IMR-90 (cell line): ENCODE data around the gene IL21R. TPM values are rescaled to one million over a fixed set of nuclear protein-coding genes. Genes with fewer than 3 reads are reported as not detected.

Experiments used
- ATAC-seq: fragments of 200-7000 bp; cut with Tn5 transposase; 2 replicates; pipeline ENCODE4 v1.9.1; 2020; ENCODE audit warnings: low read depth, mild to moderate bottlenecking, moderate library complexity
- BruUV-seq: library from RNA; stranded (reverse); fragments of 400-500 nt; replicated peaks from 2 replicates; lab custom pipeline; 2021; lab: Mats Ljungman, UMichigan
- CTCF ChIA-PET: fragments of 300-600 bp; formaldehyde crosslinking; extraction: SDS; loops from one replicate; lab custom pipeline; 2021; ENCODE audit warnings: antibody characterized with exemption; lab: Yijun Ruan, JAX
- POLR2A ChIA-PET: fragments of 300-600 bp; sonication (Branson Sonifier 250); formaldehyde crosslinking; loops from one replicate; lab custom pipeline; 2022; ENCODE audit warnings: antibody characterized with exemption; ENCODE audit not compliant: unreplicated experiment; lab: Charles Lee
- DNase-seq: peaks from one replicate; pipeline ENCODE4 v3.0.0; 2013
- H2AFZ ChIP-seq: replicated peaks from 2 replicates; pipeline ENCODE3; 2013; ENCODE audit warnings: low read length, mild to moderate bottlenecking; ENCODE audit not compliant: poor library complexity
- H2AK5ac ChIP-seq: 2 replicates; pipeline ENCODE4 v1.6.1; 2013; ENCODE audit warnings: low read depth, low read length, inconsistent platforms
- H2AK9ac ChIP-seq: replicated peaks from 2 replicates; pipeline ENCODE3; 2013; ENCODE audit warnings: mild to moderate bottlenecking, low read depth, low read length, moderate library complexity; ENCODE audit not compliant: poor library complexity
- H2BK120ac ChIP-seq: 2 replicates; pipeline ENCODE4 v1.6.1; 2013; ENCODE audit warnings: low read depth, low read length, inconsistent platforms
- H2BK15ac ChIP-seq: 3 replicates; pipeline ENCODE4 v1.6.1; 2013; ENCODE audit warnings: low read depth, low read length, inconsistent platforms
- H2BK20ac ChIP-seq: 2 replicates; pipeline ENCODE4 v1.6.1; 2013; ENCODE audit warnings: low read depth, mild to moderate bottlenecking, inconsistent platforms, low read length, moderate library complexity
- H2BK5ac ChIP-seq: 2 replicates; pipeline ENCODE4 v1.6.1; 2013; ENCODE audit warnings: mild to moderate bottlenecking, low read depth, low read length, inconsistent platforms; ENCODE audit not compliant: poor library complexity, severe bottlenecking
- H3K14ac ChIP-seq: replicated peaks from 2 replicates; pipeline ENCODE4 v1.6.1; 2013; ENCODE audit warnings: low read depth, low read length, inconsistent platforms
- H3K18ac ChIP-seq: 2 replicates; pipeline ENCODE4 v1.6.1; 2013; ENCODE audit warnings: low read depth, low read length, control low read depth
- H3K23ac ChIP-seq: 2 replicates; pipeline ENCODE4 v1.6.1; 2013; ENCODE audit warnings: low read depth, low read length, inconsistent platforms
- H3K27ac ChIP-seq: 2 replicates; pipeline ENCODE4 v1.5.1; 2013; ENCODE audit warnings: mild to moderate bottlenecking, control low read depth, low read length; ENCODE audit not compliant: insufficient read depth
- H3K27me3 ChIP-seq: 2 replicates; pipeline ENCODE4 v1.6.1; 2013; ENCODE audit warnings: low read length; ENCODE audit not compliant: control insufficient read depth, insufficient read depth
- H3K36me3 ChIP-seq: 2 replicates; pipeline ENCODE4 v1.6.1; 2013; ENCODE audit warnings: low read length, mixed read lengths; ENCODE audit not compliant: control insufficient read depth, insufficient read depth
- H3K4ac ChIP-seq: 2 replicates; pipeline ENCODE4 v1.6.1; 2013; ENCODE audit warnings: low read depth, low read length, inconsistent platforms
- H3K4me1 ChIP-seq: 2 replicates; pipeline ENCODE4 v1.6.1; 2013; ENCODE audit warnings: low read length, mixed read lengths; ENCODE audit not compliant: control insufficient read depth, insufficient read depth
- H3K4me2 ChIP-seq: 2 replicates; pipeline ENCODE4 v1.6.1; 2013; ENCODE audit warnings: low read depth, mild to moderate bottlenecking, control low read depth, low read length, moderate library complexity
- H3K4me3 ChIP-seq: 2 replicates; pipeline ENCODE4 v1.5.1; 2013; ENCODE audit warnings: low read depth, mild to moderate bottlenecking, control low read depth, low read length, moderate library complexity; ENCODE audit not compliant: insufficient read depth
- H3K56ac ChIP-seq: 2 replicates; pipeline ENCODE4 v1.6.1; 2013; ENCODE audit warnings: low read length, inconsistent platforms; ENCODE audit not compliant: insufficient read depth; ENCODE audit errors: extremely low read depth
- H3K79me1 ChIP-seq, 2 experiments: 2 replicates each; pipeline ENCODE4 v1.6.1; 2013; ENCODE audit warnings: low read length in 2 of 2, inconsistent platforms in 1 of 2, low read depth in 1 of 2
- H3K9ac ChIP-seq: 2 replicates; pipeline ENCODE4 v1.6.1; 2013; ENCODE audit warnings: low read depth, low read length, control low read depth
- H3K9me1 ChIP-seq: 2 replicates; pipeline ENCODE4 v1.6.1; 2013; ENCODE audit warnings: low read length, inconsistent platforms; ENCODE audit not compliant: insufficient read depth
- H3K9me3 ChIP-seq: 2 replicates; pipeline ENCODE4 v1.6.1; 2013; ENCODE audit warnings: low read length; ENCODE audit not compliant: control insufficient read depth, insufficient read depth
- H4K20me1 ChIP-seq: 2 replicates; pipeline ENCODE4 v1.6.1; 2013; ENCODE audit warnings: low read length, inconsistent platforms; ENCODE audit not compliant: insufficient read depth
- H4K5ac ChIP-seq: 2 replicates; pipeline ENCODE4 v1.6.1; 2013; ENCODE audit warnings: mild to moderate bottlenecking, low read depth, low read length, control low read depth
- H4K8ac ChIP-seq, 2 experiments: 2 replicates each; pipeline ENCODE4 v1.6.1; 2013; ENCODE audit warnings: low read depth in 2 of 2, low read length in 2 of 2, control low read depth in 1 of 2, inconsistent platforms in 1 of 2
- H4K91ac ChIP-seq: 2 replicates; pipeline ENCODE4 v1.6.1; 2013; ENCODE audit warnings: low read depth, low read length, inconsistent platforms; ENCODE audit not compliant: insufficient read depth
- BHLHE40 ChIP-seq: fragments of 150-350 bp; IDR thresholded peaks from 2 replicates; pipeline ENCODE4 v1.6.1; 2016; ENCODE audit warnings: mild to moderate bottlenecking, low read depth, low read length
- CEBPB ChIP-seq: IDR thresholded peaks from 2 replicates; pipeline ENCODE4 v1.6.1; 2012; ENCODE audit warnings: low read depth, low read length, improper control_type of control experiment
- CHD1 ChIP-seq: IDR thresholded peaks from 2 replicates; pipeline ENCODE4 v1.6.1; 2012; ENCODE audit warnings: low read depth, low read length, improper control_type of control experiment
- FOS ChIP-seq: fragments of 150-350 bp; IDR thresholded peaks from 2 replicates; pipeline ENCODE4 v1.6.1; 2016; ENCODE audit warnings: low read depth, low read length
- MAFK ChIP-seq: IDR thresholded peaks from 2 replicates; pipeline ENCODE4 v1.6.1; 2012; ENCODE audit warnings: low read depth, low read length, improper control_type of control experiment
- MXI1 ChIP-seq: IDR thresholded peaks from 2 replicates; pipeline ENCODE4 v1.6.1; 2012; ENCODE audit warnings: low read depth, mild to moderate bottlenecking, low read length, moderate library complexity, borderline replicate concordance
- NFE2L2 ChIP-seq: fragments of 150-350 bp; IDR thresholded peaks from 2 replicates; pipeline ENCODE4 v1.6.1; 2016; ENCODE audit warnings: low read depth, mild to moderate bottlenecking, low read length
- POLR2A ChIP-seq: IDR thresholded peaks from 2 replicates; pipeline ENCODE4 v1.6.1; 2012; ENCODE audit warnings: mild to moderate bottlenecking, low read depth, low read length
- RAD21 ChIP-seq: IDR thresholded peaks from 2 replicates; pipeline ENCODE4 v1.6.1; 2012; ENCODE audit warnings: low read length, improper control_type of control experiment
- RCOR1 ChIP-seq: IDR thresholded peaks from 2 replicates; pipeline ENCODE4 v1.6.1; 2012; ENCODE audit warnings: mild to moderate bottlenecking, low read length, improper control_type of control experiment; ENCODE audit not compliant: insufficient replicate concordance
- RFX5 ChIP-seq: IDR thresholded peaks from 2 replicates; pipeline ENCODE4 v1.8.0; 2012; ENCODE audit warnings: low read depth, mild to moderate bottlenecking, low read length, moderate library complexity
- USF2 ChIP-seq: fragments of 150-350 bp; IDR thresholded peaks from 2 replicates; pipeline ENCODE4 v1.6.1; 2017; ENCODE audit warnings: mild to moderate bottlenecking, antibody characterized with exemption, low read length, low read depth
- WGBS, 2 experiments: methylation state at CpG; one replicate each; pipeline versions ENCODE4 v1.1.5 to v1.1.7; 2013; ENCODE audit warnings: missing lambda C conversion rate in 2 of 2; ENCODE audit not compliant: insufficient read length in 1 of 2; ENCODE audit errors: extremely low coverage in 2 of 2; 5-methylcytosine and 5-hydroxymethylcytosine counted together
- dilution Hi-C: fragments of 300-500 bp; cut with HindIII; formaldehyde crosslinking; loops from one replicate; pipeline ENCODE4 v1.14.3; 2018; ENCODE audit warnings: low sequenced_read_pairs; ENCODE audit not compliant: unreplicated experiment
- in situ Hi-C: fragments of 300-500 bp; cut with MboI; formaldehyde crosslinking; loops from 3 replicates; pipeline ENCODE4 v1.14.3; 2019; ENCODE audit warnings: low sequenced_read_pairs, inconsistent platforms, mixed read lengths
- intact Hi-C: fragments of 100-400 bp; cut with micrococcal nuclease; formaldehyde crosslinking; loops from 2 replicates; pipeline ENCODE4 v1.10.0; 2022
- polyA plus RNA-seq, 3 experiments: library from polyadenylated mRNA; depleted of rRNA; stranded (reverse); fragments of >200 nt; gene quantifications; 2 replicates each; pipeline ENCODE4 v1.2.3, GENCODE V29; 2012; ENCODE audit warnings: low replicate concordance in 1 of 3
- total RNA-seq: library from RNA; depleted of rRNA; stranded (reverse); fragments of >200 nt; gene quantifications from 2 replicates; pipeline ENCODE4 v1.2.3, GENCODE V29; 2012
- TF ChIP-seq, protein P1 (sequence below): conservative IDR thresholded peaks from 2 replicates; pipeline ENCODE4 v1.5.1; 2012; ENCODE audit warnings: mild to moderate bottlenecking, low read depth, low read length, improper control_type of control experiment

The IL21R gene
- total and polyA plus RNA-seq, 2 of the 4 experiments (the other 2 are of a cell fraction), result 0.72 to 0.97 TPM

DNA sequence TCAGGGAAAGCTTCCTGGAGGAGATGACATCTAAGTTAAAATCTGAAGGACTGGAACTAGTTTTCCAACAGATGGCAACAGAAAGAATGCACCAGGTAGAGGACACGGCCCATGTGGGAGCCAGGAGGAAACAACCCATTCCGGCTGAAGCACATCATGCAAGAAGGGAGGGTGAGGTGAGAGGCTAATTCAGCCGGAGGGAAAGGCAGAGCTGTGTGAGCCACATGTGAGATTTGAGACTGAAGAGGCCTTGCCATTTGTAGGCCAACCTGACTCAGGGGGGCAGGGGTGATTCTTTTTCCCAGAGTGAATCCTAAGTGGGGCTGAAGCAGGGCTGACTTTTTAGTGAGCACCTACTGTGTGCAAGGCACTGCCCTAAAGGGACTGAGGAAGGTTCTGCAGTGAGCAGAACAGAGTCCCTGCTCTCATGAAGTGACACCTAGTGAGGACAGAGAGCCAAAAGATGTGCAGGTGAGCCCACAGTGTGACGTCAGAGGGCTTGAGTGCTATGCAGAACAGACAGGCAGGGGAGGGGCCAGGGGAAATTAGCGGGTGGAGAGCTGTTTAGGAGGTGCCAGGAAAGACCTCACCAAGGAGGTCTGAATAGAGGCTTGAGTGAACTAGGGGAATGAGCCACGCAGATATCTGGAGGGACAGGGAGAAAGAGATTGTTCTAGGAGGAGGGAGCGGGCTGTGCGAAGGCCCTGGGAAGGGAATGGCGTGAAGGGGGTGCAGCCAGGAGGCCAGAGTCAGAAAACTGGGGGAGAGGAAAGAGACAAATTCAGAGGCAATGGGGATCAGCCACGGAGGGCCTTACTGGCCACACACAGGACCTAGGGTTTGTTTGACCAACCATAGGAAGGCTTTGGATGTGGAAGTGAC is 19.8 kb upstream of the IL21R start:
- DNase-seq, result no peak
- H2AK5ac ChIP-seq, result no peak overlapping the region
- H4K20me1 ChIP-seq, result no peaks in the 10 kb centered on the region
- H4K5ac ChIP-seq, result no peak overlapping the region
- ChIA-PET POLR2A (no interaction called here), CTCF (no interaction called here)
- no peak overlapping the region for H3K14ac ChIP-seq
- H3K4ac ChIP-seq, result no peak overlapping the region
- TF ChIP-seq NFE2L2 (no peak), CEBPB (no peak), RFX5 (no peak), USF2 (no peak), BHLHE40 (no peak), MAFK (no peak), MXI1 (no peak), CHD1 (no peak), POLR2A (no peak), FOS (no peak), RAD21 (no peak), RCOR1 (no peak)
- TF ChIP-seq, protein P1, sequence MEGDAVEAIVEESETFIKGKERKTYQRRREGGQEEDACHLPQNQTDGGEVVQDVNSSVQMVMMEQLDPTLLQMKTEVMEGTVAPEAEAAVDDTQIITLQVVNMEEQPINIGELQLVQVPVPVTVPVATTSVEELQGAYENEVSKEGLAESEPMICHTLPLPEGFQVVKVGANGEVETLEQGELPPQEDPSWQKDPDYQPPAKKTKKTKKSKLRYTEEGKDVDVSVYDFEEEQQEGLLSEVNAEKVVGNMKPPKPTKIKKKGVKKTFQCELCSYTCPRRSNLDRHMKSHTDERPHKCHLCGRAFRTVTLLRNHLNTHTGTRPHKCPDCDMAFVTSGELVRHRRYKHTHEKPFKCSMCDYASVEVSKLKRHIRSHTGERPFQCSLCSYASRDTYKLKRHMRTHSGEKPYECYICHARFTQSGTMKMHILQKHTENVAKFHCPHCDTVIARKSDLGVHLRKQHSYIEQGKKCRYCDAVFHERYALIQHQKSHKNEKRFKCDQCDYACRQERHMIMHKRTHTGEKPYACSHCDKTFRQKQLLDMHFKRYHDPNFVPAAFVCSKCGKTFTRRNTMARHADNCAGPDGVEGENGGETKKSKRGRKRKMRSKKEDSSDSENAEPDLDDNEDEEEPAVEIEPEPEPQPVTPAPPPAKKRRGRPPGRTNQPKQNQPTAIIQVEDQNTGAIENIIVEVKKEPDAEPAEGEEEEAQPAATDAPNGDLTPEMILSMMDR, result no peak
- H4K91ac ChIP-seq, result no peak overlapping the region
- no peak overlapping the region for H2AK9ac ChIP-seq
- dilution Hi-C loops (no loop called here), intact Hi-C loops (no loop called here), in situ Hi-C loops (loop anchor here (25.0 kb wide), 1 partner anchor 1545 kb away; no protein-coding TSS in a partner anchor)
- no TSS peak for BruUV-seq
- H3K27ac ChIP-seq, result no peak overlapping the region
- H3K4me3 ChIP-seq, result no peak overlapping the region
- H3K79me1 ChIP-seq, result no peaks in the 10 kb centered on the region
- H3K4me2 ChIP-seq, result no peak overlapping the region
- no peak overlapping the region for H3K18ac ChIP-seq
- no peak for ATAC-seq
- H3K9me3 ChIP-seq, result peaks cover 14% of the 10 kb centered on the region
- no peak overlapping the region for H3K23ac ChIP-seq
- peaks cover 4% of the 10 kb centered on the region; the same call in 1 of the 2 replicates for H3K9me1 ChIP-seq
- no peak overlapping the region for H2AFZ ChIP-seq
- H2BK15ac ChIP-seq, result no peak overlapping the region
- no peak overlapping the region for H3K56ac ChIP-seq
- no peak overlapping the region for H4K8ac ChIP-seq
- H2BK120ac ChIP-seq, result no peak overlapping the region
- no peak overlapping the region for H3K9ac ChIP-seq
- H2BK5ac ChIP-seq, result no peak overlapping the region
- no peaks in the 10 kb centered on the region for H3K27me3 ChIP-seq
- H3K36me3 ChIP-seq, result no peaks in the 10 kb centered on the region
- peaks cover 4% of the 10 kb centered on the region for H3K4me1 ChIP-seq
- H2BK20ac ChIP-seq, result no peak overlapping the region
- 69% methylated on average over 9 of the region's 10 CpGs; no CpG with 5 or more reads in 1 of the 2 experiments for WGBS, 2 experiments
